IMR-90 (cell line): ENCODE results near the gene LYPD5. TPM values are rescaled to one million over a fixed set of nuclear protein-coding genes. Genes with fewer than 3 reads are reported as not detected.

Source experiments
- ATAC-seq: fragments of 200-7000 bp; cut with Tn5 transposase; 2 replicates; pipeline ENCODE4 v1.9.1; 2020; ENCODE audit warnings: low read depth, mild to moderate bottlenecking, moderate library complexity
- BruUV-seq: library from RNA; stranded (reverse); fragments of 400-500 nt; replicated peaks from 2 replicates; lab custom pipeline; 2021; lab: Mats Ljungman, UMichigan
- CTCF ChIA-PET: fragments of 300-600 bp; formaldehyde crosslinking; extraction: SDS; loops from one replicate; lab custom pipeline; 2021; ENCODE audit warnings: antibody characterized with exemption; lab: Yijun Ruan, JAX
- POLR2A ChIA-PET: fragments of 300-600 bp; sonication (Branson Sonifier 250); formaldehyde crosslinking; loops from one replicate; lab custom pipeline; 2022; ENCODE audit warnings: antibody characterized with exemption; ENCODE audit not compliant: unreplicated experiment; lab: Charles Lee
- DNase-seq: peaks from one replicate; pipeline ENCODE4 v3.0.0; 2013
- H2AFZ ChIP-seq: replicated peaks from 2 replicates; pipeline ENCODE3; 2013; ENCODE audit warnings: low read length, mild to moderate bottlenecking; ENCODE audit not compliant: poor library complexity
- H2AK5ac ChIP-seq: 2 replicates; pipeline ENCODE4 v1.6.1; 2013; ENCODE audit warnings: low read depth, low read length, inconsistent platforms
- H2AK9ac ChIP-seq: replicated peaks from 2 replicates; pipeline ENCODE3; 2013; ENCODE audit warnings: mild to moderate bottlenecking, low read depth, low read length, moderate library complexity; ENCODE audit not compliant: poor library complexity
- H2BK120ac ChIP-seq: 2 replicates; pipeline ENCODE4 v1.6.1; 2013; ENCODE audit warnings: low read depth, low read length, inconsistent platforms
- H2BK15ac ChIP-seq: 3 replicates; pipeline ENCODE4 v1.6.1; 2013; ENCODE audit warnings: low read depth, low read length, inconsistent platforms
- H2BK20ac ChIP-seq: 2 replicates; pipeline ENCODE4 v1.6.1; 2013; ENCODE audit warnings: low read depth, mild to moderate bottlenecking, inconsistent platforms, low read length, moderate library complexity
- H2BK5ac ChIP-seq: 2 replicates; pipeline ENCODE4 v1.6.1; 2013; ENCODE audit warnings: mild to moderate bottlenecking, low read depth, low read length, inconsistent platforms; ENCODE audit not compliant: poor library complexity, severe bottlenecking
- H3K14ac ChIP-seq: replicated peaks from 2 replicates; pipeline ENCODE4 v1.6.1; 2013; ENCODE audit warnings: low read depth, low read length, inconsistent platforms
- H3K18ac ChIP-seq: 2 replicates; pipeline ENCODE4 v1.6.1; 2013; ENCODE audit warnings: low read depth, low read length, control low read depth
- H3K23ac ChIP-seq: 2 replicates; pipeline ENCODE4 v1.6.1; 2013; ENCODE audit warnings: low read depth, low read length, inconsistent platforms
- H3K27ac ChIP-seq: 2 replicates; pipeline ENCODE4 v1.5.1; 2013; ENCODE audit warnings: mild to moderate bottlenecking, control low read depth, low read length; ENCODE audit not compliant: insufficient read depth
- H3K27me3 ChIP-seq: 2 replicates; pipeline ENCODE4 v1.6.1; 2013; ENCODE audit warnings: low read length; ENCODE audit not compliant: control insufficient read depth, insufficient read depth
- H3K36me3 ChIP-seq: 2 replicates; pipeline ENCODE4 v1.6.1; 2013; ENCODE audit warnings: low read length, mixed read lengths; ENCODE audit not compliant: control insufficient read depth, insufficient read depth
- H3K4ac ChIP-seq: 2 replicates; pipeline ENCODE4 v1.6.1; 2013; ENCODE audit warnings: low read depth, low read length, inconsistent platforms
- H3K4me1 ChIP-seq: 2 replicates; pipeline ENCODE4 v1.6.1; 2013; ENCODE audit warnings: low read length, mixed read lengths; ENCODE audit not compliant: control insufficient read depth, insufficient read depth
- H3K4me2 ChIP-seq: 2 replicates; pipeline ENCODE4 v1.6.1; 2013; ENCODE audit warnings: low read depth, mild to moderate bottlenecking, control low read depth, low read length, moderate library complexity
- H3K4me3 ChIP-seq: 2 replicates; pipeline ENCODE4 v1.5.1; 2013; ENCODE audit warnings: low read depth, mild to moderate bottlenecking, control low read depth, low read length, moderate library complexity; ENCODE audit not compliant: insufficient read depth
- H3K56ac ChIP-seq: 2 replicates; pipeline ENCODE4 v1.6.1; 2013; ENCODE audit warnings: low read length, inconsistent platforms; ENCODE audit not compliant: insufficient read depth; ENCODE audit errors: extremely low read depth
- H3K79me1 ChIP-seq, 2 experiments: 2 replicates each; pipeline ENCODE4 v1.6.1; 2013; ENCODE audit warnings: low read length in 2 of 2, inconsistent platforms in 1 of 2, low read depth in 1 of 2
- H3K9ac ChIP-seq: 2 replicates; pipeline ENCODE4 v1.6.1; 2013; ENCODE audit warnings: low read depth, low read length, control low read depth
- H3K9me1 ChIP-seq: 2 replicates; pipeline ENCODE4 v1.6.1; 2013; ENCODE audit warnings: low read length, inconsistent platforms; ENCODE audit not compliant: insufficient read depth
- H3K9me3 ChIP-seq: 2 replicates; pipeline ENCODE4 v1.6.1; 2013; ENCODE audit warnings: low read length; ENCODE audit not compliant: control insufficient read depth, insufficient read depth
- H4K20me1 ChIP-seq: 2 replicates; pipeline ENCODE4 v1.6.1; 2013; ENCODE audit warnings: low read length, inconsistent platforms; ENCODE audit not compliant: insufficient read depth
- H4K5ac ChIP-seq: 2 replicates; pipeline ENCODE4 v1.6.1; 2013; ENCODE audit warnings: mild to moderate bottlenecking, low read depth, low read length, control low read depth
- H4K8ac ChIP-seq, 2 experiments: 2 replicates each; pipeline ENCODE4 v1.6.1; 2013; ENCODE audit warnings: low read depth in 2 of 2, low read length in 2 of 2, control low read depth in 1 of 2, inconsistent platforms in 1 of 2
- H4K91ac ChIP-seq: 2 replicates; pipeline ENCODE4 v1.6.1; 2013; ENCODE audit warnings: low read depth, low read length, inconsistent platforms; ENCODE audit not compliant: insufficient read depth
- MAFK ChIP-seq: IDR thresholded peaks from 2 replicates; pipeline ENCODE4 v1.6.1; 2012; ENCODE audit warnings: low read depth, low read length, improper control_type of control experiment
- MXI1 ChIP-seq: IDR thresholded peaks from 2 replicates; pipeline ENCODE4 v1.6.1; 2012; ENCODE audit warnings: low read depth, mild to moderate bottlenecking, low read length, moderate library complexity, borderline replicate concordance
- POLR2A ChIP-seq: IDR thresholded peaks from 2 replicates; pipeline ENCODE4 v1.6.1; 2012; ENCODE audit warnings: mild to moderate bottlenecking, low read depth, low read length
- RAD21 ChIP-seq: IDR thresholded peaks from 2 replicates; pipeline ENCODE4 v1.6.1; 2012; ENCODE audit warnings: low read length, improper control_type of control experiment
- WGBS, 2 experiments: methylation state at CpG; one replicate each; pipeline versions ENCODE4 v1.1.5 to v1.1.7; 2013; ENCODE audit warnings: missing lambda C conversion rate in 2 of 2; ENCODE audit not compliant: insufficient read length in 1 of 2; ENCODE audit errors: extremely low coverage in 2 of 2; 5-methylcytosine and 5-hydroxymethylcytosine counted together
- dilution Hi-C: fragments of 300-500 bp; cut with HindIII; formaldehyde crosslinking; loops from one replicate; pipeline ENCODE4 v1.14.3; 2018; ENCODE audit warnings: low sequenced_read_pairs; ENCODE audit not compliant: unreplicated experiment
- in situ Hi-C: fragments of 300-500 bp; cut with MboI; formaldehyde crosslinking; loops from 3 replicates; pipeline ENCODE4 v1.14.3; 2019; ENCODE audit warnings: low sequenced_read_pairs, inconsistent platforms, mixed read lengths
- intact Hi-C: fragments of 100-400 bp; cut with micrococcal nuclease; formaldehyde crosslinking; loops from 2 replicates; pipeline ENCODE4 v1.10.0; 2022
- polyA plus RNA-seq, 3 experiments: library from polyadenylated mRNA; depleted of rRNA; stranded (reverse); fragments of >200 nt; gene quantifications; 2 replicates each; pipeline ENCODE4 v1.2.3, GENCODE V29; 2012; ENCODE audit warnings: low replicate concordance in 1 of 3
- total RNA-seq: library from RNA; depleted of rRNA; stranded (reverse); fragments of >200 nt; gene quantifications from 2 replicates; pipeline ENCODE4 v1.2.3, GENCODE V29; 2012

Gene LYPD5
- total and polyA plus RNA-seq, 2 of the 4 experiments (the other 2 are of a cell fraction) = 0.31 to 0.36 TPM

DNA sequence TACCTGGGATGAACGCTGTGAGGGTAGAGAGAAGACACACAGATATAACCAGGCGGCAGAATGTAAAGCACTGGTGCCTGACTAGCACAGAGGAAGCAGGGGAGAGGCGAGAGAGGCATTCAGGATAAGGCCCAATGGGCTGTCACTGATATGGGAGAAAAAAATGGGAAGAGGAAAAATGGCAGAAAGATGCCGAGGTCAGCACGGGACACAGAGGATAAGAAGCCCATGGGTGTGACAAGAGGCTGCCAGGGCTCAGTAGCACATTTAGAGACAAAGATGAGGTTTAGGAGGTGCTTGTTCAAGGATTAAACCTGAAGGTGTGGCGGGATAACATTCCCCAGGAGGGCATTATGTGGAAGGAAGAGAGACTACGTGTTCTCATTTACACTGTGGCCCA, 53.1 kb downstream of the LYPD5 start:
- Histone ChIP-seq H2BK5ac (no peak overlapping the region), H3K27me3 (no peaks in the 10 kb centered on the region), H3K56ac (no peak overlapping the region), H3K79me1 (peaks cover 12 to 63% of the 10 kb centered on the region in 2 experiments), H4K8ac (no peak overlapping the region), H4K91ac (no peak overlapping the region), H3K18ac (no peak overlapping the region), H2AK9ac (no peak overlapping the region), H2BK15ac (no peak overlapping the region), H2AFZ (no peak overlapping the region), H3K4ac (no peak overlapping the region), H3K4me2 (no peak overlapping the region), H2BK20ac (no peak overlapping the region), H4K5ac (no peak overlapping the region), H3K9ac (no peak overlapping the region), H2AK5ac (no peak overlapping the region), H3K36me3 (peaks cover 40% of the 10 kb centered on the region), H3K9me1 (peaks cover 8% of the 10 kb centered on the region; the same call in 1 of the 2 replicates), H3K4me1 (peaks cover 11% of the 10 kb centered on the region), H3K14ac (no peak overlapping the region), H2BK120ac (no peak overlapping the region), H3K9me3 (no peaks in the 10 kb centered on the region), H4K20me1 (peaks cover 22% of the 10 kb centered on the region; the same call in 1 of the 2 replicates), H3K23ac (no peak overlapping the region), H3K4me3 (no peak overlapping the region), H3K27ac (no peak overlapping the region)
- CTCF ChIA-PET = no interaction called here
- no TSS peak for BruUV-seq
- intact Hi-C loops = no loop called here
- TF ChIP-seq RAD21 (no peak), MAFK (peak; percentile 65), POLR2A (no peak), MXI1 (no peak)
- ATAC-seq (no peak), DNase-seq (no peak)
- POLR2A ChIA-PET = no interaction called here
- WGBS, 2 experiments = 85% methylated on average over 5 of the region's 7 CpGs; no CpG with 5 or more reads in 1 of the 2 experiments
- dilution Hi-C loops = no loop called here
- in situ Hi-C loops = loop anchor here (5.0 kb wide), 1 partner anchor 33 kb away; the partner anchor contains the start of gene KCNN4
